Naive thymus-derived CD4-positive, alpha-beta T cell (primary cell): ENCODE measurements around the gene ADCYAP1. TPM values are rescaled to one million over a fixed set of nuclear protein-coding genes. Genes with fewer than 3 reads are reported as not detected.
"Not testable (repeated sequence)": the region's sequence is repeated elsewhere in the genome, so short reads cannot be mapped to it uniquely, and the experiment has no call there.

Experiments used
- ATAC-seq: fragments of 150-1000 bp; cut with Tn5 transposase; 2 replicates; pipeline ENCODE4 v1.10.0; 2021; ENCODE audit warnings: mild to moderate bottlenecking, moderate library complexity
- CTCF ChIA-PET: fragments of 350-600 bp; sonication (Branson Sonifier 250); formaldehyde crosslinking; loops from one replicate; lab custom pipeline; 2021; ENCODE audit warnings: antibody characterized with exemption; lab: Charles Lee
- POLR2A ChIA-PET: fragments of 350-600 bp; sonication (Branson Sonifier 250); formaldehyde crosslinking; loops from one replicate; lab custom pipeline; 2021; ENCODE audit warnings: antibody characterized with exemption, inconsistent platforms; lab: Charles Lee
- DNase-seq, 9 donors: peaks; one replicate each; pipeline versions ENCODE4 v3.0.0 to v3.0.0-alpha.2; 2020 to 2022; ENCODE audit warnings: mixed read lengths in 1 of 9
- H3K27ac ChIP-seq: one replicate; pipeline ENCODE4 v1.7.0; 2013; ENCODE audit warnings: mild to moderate bottlenecking, low read depth, low read length, moderate library complexity
- H3K27me3 ChIP-seq, 2 donors: one replicate each; pipeline ENCODE4 v1.7.0; 2013; ENCODE audit warnings: low read length in 2 of 2, mild to moderate bottlenecking in 2 of 2, moderate library complexity in 2 of 2; ENCODE audit not compliant: control insufficient read depth in 2 of 2, insufficient read depth in 2 of 2
- H3K36me3 ChIP-seq, 3 experiments: 1 replicate in 2 of 3; 2 replicates in 1 of 3; pipeline ENCODE4 v1.7.0; 2013; ENCODE audit warnings: low read length in 3 of 3, mild to moderate bottlenecking in 3 of 3, moderate library complexity in 1 of 3; ENCODE audit not compliant: insufficient read depth in 3 of 3, control insufficient read depth in 2 of 3
- H3K4me1 ChIP-seq, 2 donors: one replicate each; pipeline ENCODE4 v1.7.0; 2013; ENCODE audit warnings: low read length in 2 of 2, mild to moderate bottlenecking in 2 of 2, moderate library complexity in 1 of 2; ENCODE audit not compliant: control insufficient read depth in 2 of 2, insufficient read depth in 2 of 2
- H3K4me3 ChIP-seq: 2 replicates; pipeline ENCODE4 v1.7.0; 2013; ENCODE audit warnings: mild to moderate bottlenecking, low read length
- H3K9me3 ChIP-seq, 3 experiments: 1 replicate in 2 of 3; 2 replicates in 1 of 3; pipeline ENCODE4 v1.7.0; 2013; ENCODE audit warnings: low read length in 3 of 3; ENCODE audit not compliant: control insufficient read depth in 2 of 3
- H3K27ac Mint-ChIP-seq, 9 donors: one replicate each; pipeline ENCODE4 v1.8.0; 2020 to 2022; ENCODE audit warnings: mixed read lengths in 9 of 9, mild to moderate bottlenecking in 8 of 9, moderate library complexity in 5 of 9, inconsistent platforms in 2 of 9
- H3K27me3 Mint-ChIP-seq, 5 donors: one replicate each; pipeline ENCODE4 v1.8.0; 2021 to 2022; ENCODE audit warnings: mixed read lengths in 5 of 5, mild to moderate bottlenecking in 1 of 5
- H3K36me3 Mint-ChIP-seq, 5 donors: one replicate each; pipeline ENCODE4 v1.8.0; 2020 to 2022; ENCODE audit warnings: mixed read lengths in 5 of 5, mild to moderate bottlenecking in 3 of 5, inconsistent platforms in 1 of 5
- H3K4me1 Mint-ChIP-seq, 7 donors: one replicate each; pipeline ENCODE4 v1.8.0; 2020 to 2022; ENCODE audit warnings: mixed read lengths in 7 of 7, mild to moderate bottlenecking in 3 of 7, inconsistent platforms in 1 of 7
- H3K4me3 Mint-ChIP-seq, 10 donors: one replicate each; pipeline ENCODE4 v1.8.0; 2020 to 2022; ENCODE audit warnings: mild to moderate bottlenecking in 10 of 10, mixed read lengths in 10 of 10, moderate library complexity in 6 of 10, inconsistent platforms in 2 of 10
- H3K9me3 Mint-ChIP-seq, 11 donors: one replicate each; pipeline ENCODE4 v1.8.0; 2020 to 2022; ENCODE audit warnings: mixed read lengths in 11 of 11, mild to moderate bottlenecking in 4 of 11, inconsistent platforms in 1 of 11, moderate library complexity in 1 of 11
- intact Hi-C, 2 donors: fragments of 100-400 bp; cut with micrococcal nuclease; formaldehyde crosslinking; loops; one replicate each; pipeline ENCODE4 v1.15.1; 2023
- polyA plus RNA-seq, 2 donors: library from polyadenylated mRNA; unstranded; fragments of 300-500 nt; fragmentation: Illumina TruSeq; gene quantifications; one replicate each; pipeline ENCODE4 v1.2.3, GENCODE V29; 2021
- total RNA-seq, 6 experiments: library from RNA in 5 of 6; stranded (reverse) in 5 of 6; gene quantifications; 1 replicate in 5 of 6; 2 replicates in 1 of 6; pipeline ENCODE4 v1.2.3 and lab custom pipeline; 2021 to 2026

ADCYAP1 gene
- total RNA-seq (under 1 TPM in 2 of 5 experiments, not detected in 3; 0.34 TPM), polyA plus RNA-seq (not detected), total RNA-seq (lab: John Stamatoyannopoulos, UW) (not detected)

DNA sequence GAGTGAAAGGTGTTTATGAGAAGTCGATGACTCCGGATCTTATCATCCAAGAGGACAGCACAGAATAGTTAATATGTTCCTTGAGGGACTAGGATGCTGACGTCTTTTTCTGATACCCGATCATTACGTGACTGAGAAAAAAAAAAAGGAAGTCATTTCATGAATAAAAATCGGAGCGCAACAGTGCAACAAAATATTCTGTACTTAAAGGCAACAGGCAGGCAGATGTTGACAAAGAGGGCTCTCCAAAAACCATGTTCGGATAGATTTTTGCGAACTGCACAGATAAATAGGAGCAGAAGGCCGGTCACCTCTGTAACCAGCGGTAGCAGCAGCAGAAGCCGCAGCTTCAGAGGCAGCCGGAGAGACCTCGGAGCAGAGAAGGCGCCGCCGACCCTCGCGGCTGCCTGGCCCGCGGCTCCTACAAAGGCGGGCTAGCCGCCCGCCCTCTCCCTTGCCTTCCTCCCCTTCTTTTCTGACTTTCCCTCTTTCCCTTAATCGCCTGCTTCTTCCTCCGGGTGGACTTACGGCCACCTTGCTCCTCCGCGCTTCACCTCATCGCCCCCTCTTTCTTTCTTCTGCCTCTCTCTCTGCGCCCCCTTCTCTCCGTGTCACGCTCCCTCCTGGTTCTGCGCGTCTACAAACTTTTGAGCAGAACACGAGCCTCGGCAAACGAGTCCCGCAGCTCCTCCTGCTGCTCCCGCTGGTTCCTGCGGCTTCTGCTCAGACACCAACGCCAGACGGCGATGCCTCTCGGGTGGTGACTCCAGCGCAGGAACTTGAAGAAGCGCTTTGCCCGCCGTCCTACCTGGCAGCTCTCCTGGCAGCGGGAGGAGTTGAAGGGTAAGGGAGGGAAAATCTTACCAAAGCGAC is at the start of gene ADCYAP1:
Gene ADCYAP1 (plus strand): TSS at position 654 of the 873 bp plus-strand sequence. CDS start 516 bp downstream, outside the sequence.
- peaks cover 0 to 29% (median 9%) of the 10 kb centered on the region in 11 donors for H3K9me3 Mint-ChIP-seq
- peaks cover 0 to 10% (median 6%) of the 10 kb centered on the region in 5 donors for H3K36me3 Mint-ChIP-seq
- DNase-seq (no peak), ATAC-seq (no peak)
- Histone ChIP-seq H3K27ac (no peak within 1 kb of the TSS), H3K4me1 (peaks cover 5 to 22% of the 10 kb centered on the region in 2 donors), H3K36me3 (no peaks in the 10 kb centered on the region), H3K4me3 (no peak within 1 kb of the TSS), H3K9me3 (no peaks in the 10 kb centered on the region), H3K27me3 (peaks cover 0 to 27% of the 10 kb centered on the region in 2 donors)
- peaks cover 6 to 27% (median 17%) of the 10 kb centered on the region in 7 donors for H3K4me1 Mint-ChIP-seq
- ChIA-PET CTCF (no interaction called here), POLR2A (no interaction called here)
- peak within 1 kb of the TSS in 1 of 9 donors; percentile 76 for H3K27ac Mint-ChIP-seq
- intact Hi-C loops: no loop called here
- H3K27me3 Mint-ChIP-seq: peaks cover 67 to 77% (median 76%) of the 10 kb centered on the region in 5 donors
- H3K4me3 Mint-ChIP-seq: peak within 1 kb of the TSS in 9 of 10 donors; percentile 4 to 82 (median 58)

DNA sequence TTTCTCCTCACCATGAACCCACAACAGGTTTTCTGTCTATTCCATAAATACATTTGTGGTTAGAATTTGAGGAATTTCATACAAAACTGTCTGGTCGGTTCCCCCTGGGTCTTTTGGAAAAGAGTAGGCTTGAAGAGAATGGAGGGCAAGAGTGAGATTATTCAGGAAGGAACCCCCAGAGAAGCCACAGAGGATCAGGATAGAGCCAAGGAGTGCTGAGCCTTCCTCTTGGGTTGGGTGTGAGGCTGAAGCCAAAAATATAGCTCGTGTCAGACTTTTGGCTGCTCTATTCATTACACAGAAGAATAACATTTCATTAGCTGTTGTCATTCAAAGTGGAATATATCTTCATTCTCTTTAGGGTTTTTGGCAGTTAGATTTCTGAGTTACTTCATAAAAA is 46.7 kb upstream of the ADCYAP1 start:
- H3K9me3 ChIP-seq: no peaks in the 10 kb centered on the region
- H3K4me3 ChIP-seq: no peak overlapping the region
- no peaks in the 10 kb centered on the region for H3K36me3 ChIP-seq
- Mint-ChIP-seq H3K4me3 (no peak overlapping the region), H3K27me3 (peaks cover 5 to 21% (median 14%) of the 10 kb centered on the region in 5 donors), H3K36me3 (no peaks in the 10 kb centered on the region), H3K9me3 (no peaks in the 10 kb centered on the region), H3K4me1 (no peaks in the 10 kb centered on the region), H3K27ac (no peak overlapping the region)
- DNase-seq (no peak), ATAC-seq (no peak)
- H3K27me3 ChIP-seq: no peaks in the 10 kb centered on the region
- ChIA-PET CTCF (no interaction called here), POLR2A (no interaction called here)
- H3K4me1 ChIP-seq: no peaks in the 10 kb centered on the region
- intact Hi-C loops: no loop called here
- H3K27ac ChIP-seq: no peak overlapping the region

DNA sequence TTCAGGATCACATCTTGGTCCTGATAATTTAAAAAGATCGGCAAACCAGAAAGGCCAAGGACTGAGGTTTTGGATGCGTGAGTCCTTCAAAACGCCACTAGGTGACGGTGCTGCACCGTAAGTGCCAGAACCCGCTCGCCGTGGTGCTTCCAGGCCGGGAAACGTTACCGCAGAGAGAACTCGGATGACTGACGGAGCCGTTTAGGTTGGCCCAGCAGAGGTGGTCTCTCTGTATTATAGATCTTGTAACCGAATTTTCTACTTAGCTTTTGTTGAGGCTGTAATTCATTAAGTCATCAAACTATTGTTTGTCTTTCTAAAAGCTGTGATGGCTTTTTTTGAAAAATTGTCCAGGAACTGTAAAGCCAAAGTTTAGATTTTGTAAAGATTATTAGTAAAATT is 39.8 kb upstream of the ADCYAP1 start:
- Histone ChIP-seq H3K9me3 (no peaks in the 10 kb centered on the region), H3K4me1 (no peaks in the 10 kb centered on the region), H3K27ac (no peak overlapping the region), H3K36me3 (peaks cover 0 to 3% (median 0%) of the 10 kb centered on the region in 3 experiments), H3K4me3 (no peak overlapping the region), H3K27me3 (peaks cover 0 to 5% of the 10 kb centered on the region in 2 donors)
- DNase-seq (peak; percentile 18 to 59 (median 46)), ATAC-seq (peak; percentile 76)
- H3K4me3 Mint-ChIP-seq: peak overlapping the region in 2 of 10 donors; percentile 11 to 23
- H3K36me3 Mint-ChIP-seq: no peaks in the 10 kb centered on the region
- ChIA-PET POLR2A (no interaction called here), CTCF (interaction anchor here (0.7 to 1.6 kb wide), 3 partner anchors 97 to 1678 kb away, joined by 3 to 5 read pairs (median 3); no protein-coding TSS in a partner anchor)
- intact Hi-C loops: loop anchor here (1.0 to 10.0 kb wide), 8 partner anchors 96 to 1682 kb away; no protein-coding TSS in a partner anchor
- no peak overlapping the region for H3K27ac Mint-ChIP-seq
- H3K9me3 Mint-ChIP-seq: no peaks in the 10 kb centered on the region
- peaks cover 18 to 40% (median 20%) of the 10 kb centered on the region in 5 donors for H3K27me3 Mint-ChIP-seq
- peaks cover 3 to 6% (median 4%) of the 10 kb centered on the region in 7 donors for H3K4me1 Mint-ChIP-seq

DNA sequence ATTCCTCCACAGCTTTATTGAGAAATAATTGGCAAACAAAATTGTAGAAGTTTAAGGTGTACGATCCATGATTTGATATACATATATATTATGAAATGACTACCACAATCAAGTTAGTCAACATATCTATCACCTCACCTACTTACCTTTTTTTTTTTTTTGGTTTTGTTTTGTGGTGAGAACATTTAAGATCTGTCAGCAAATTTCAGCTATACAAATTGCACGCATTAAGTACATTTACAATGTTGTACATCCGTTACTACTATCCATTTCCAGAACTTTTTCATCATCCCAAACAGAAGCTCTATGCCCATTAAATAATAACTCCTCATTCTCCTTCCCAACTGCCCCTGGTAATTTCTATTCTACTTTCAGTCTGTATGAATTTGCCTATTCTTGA is 37.4 kb upstream of the ADCYAP1 start:
- ChIA-PET POLR2A (no interaction called here), CTCF (no interaction called here)
- H3K4me3 ChIP-seq: no peak overlapping the region
- Mint-ChIP-seq H3K4me1 (peaks cover 3 to 6% (median 4%) of the 10 kb centered on the region in 7 donors), H3K36me3 (peaks cover 0 to 4% (median 0%) of the 10 kb centered on the region in 5 donors), H3K9me3 (peaks cover 0 to 6% (median 0%) of the 10 kb centered on the region in 11 donors), H3K27ac (no peak overlapping the region), H3K27me3 (peaks cover 20 to 32% (median 26%) of the 10 kb centered on the region in 5 donors), H3K4me3 (no peak overlapping the region)
- H3K9me3 ChIP-seq: no peaks in the 10 kb centered on the region
- H3K27ac ChIP-seq: no peak overlapping the region
- H3K36me3 ChIP-seq: peaks cover 0 to 3% (median 0%) of the 10 kb centered on the region in 3 experiments
- peaks cover 0 to 5% of the 10 kb centered on the region in 2 donors for H3K27me3 ChIP-seq
- intact Hi-C loops: loop anchor here (5.0 to 10.0 kb wide), 3 partner anchors 718 to 1238 kb away; no protein-coding TSS in a partner anchor
- ATAC-seq: no peak
- DNase-seq: no peak
- no peaks in the 10 kb centered on the region for H3K4me1 ChIP-seq

DNA sequence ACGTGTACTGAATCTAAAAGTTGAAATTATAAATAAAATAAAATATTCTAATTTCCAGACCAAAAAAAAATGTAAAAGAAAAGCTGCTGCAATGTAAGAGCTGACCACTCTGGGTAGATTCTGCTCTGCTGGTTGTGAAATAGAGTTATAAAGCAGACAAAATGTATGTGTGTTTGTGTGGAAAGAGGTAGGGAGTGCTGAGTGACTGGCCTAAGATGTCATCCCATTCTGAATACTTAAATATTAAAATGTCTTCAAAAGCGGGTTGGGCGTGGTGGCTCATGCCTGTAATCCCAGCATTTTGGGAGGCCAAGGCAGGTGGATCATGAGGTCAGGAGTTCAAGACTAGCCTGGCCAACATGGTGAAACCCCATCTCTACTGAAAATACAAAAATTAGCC is 31.2 kb upstream of the ADCYAP1 start:
- H3K27ac ChIP-seq, ATAC-seq, H3K9me3 ChIP-seq, CTCF ChIA-PET, H3K36me3 Mint-ChIP-seq, DNase-seq, H3K27me3 ChIP-seq, POLR2A ChIA-PET, H3K4me1 ChIP-seq, H3K36me3 ChIP-seq, intact Hi-C loops: not testable (repeated sequence)
- peak overlapping the region; percentile 36 for H3K4me3 ChIP-seq
- Mint-ChIP-seq H3K4me3 (peak overlapping the region; percentile 29 to 79 (median 62)), H3K27me3 (peaks cover 0 to 25% (median 8%) of the 10 kb centered on the region in 5 donors), H3K4me1 (peaks cover 0 to 20% (median 12%) of the 10 kb centered on the region in 7 donors), H3K9me3 (peaks cover 0 to 21% (median 0%) of the 10 kb centered on the region in 11 donors), H3K27ac (peak overlapping the region in 3 of 9 donors; percentile 58 to 70 (median 62))

DNA sequence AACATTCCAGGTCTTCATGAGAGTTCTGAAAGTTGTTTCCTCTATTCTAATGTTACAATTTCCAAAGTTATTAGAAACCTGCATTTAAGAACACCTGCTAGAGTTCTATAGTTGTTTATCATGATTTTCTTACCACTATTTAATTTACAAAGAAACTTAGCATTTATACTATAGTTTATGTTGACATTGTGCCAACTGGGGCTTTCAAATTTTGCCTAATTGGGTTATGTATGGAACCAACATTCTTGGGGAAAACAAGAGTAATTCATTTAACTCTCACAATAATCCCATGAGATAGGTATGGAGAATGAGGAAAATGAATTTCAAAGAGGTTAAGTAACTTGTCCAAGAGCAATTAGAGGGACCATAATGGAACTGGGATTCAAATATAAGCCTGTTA is 28.8 kb upstream of the ADCYAP1 start:
- CTCF ChIA-PET: no interaction called here
- no peak overlapping the region for H3K4me3 Mint-ChIP-seq
- Histone ChIP-seq H3K27me3 (no peaks in the 10 kb centered on the region), H3K9me3 (no peaks in the 10 kb centered on the region), H3K4me3 (no peak overlapping the region), H3K4me1 (peaks cover 0 to 3% of the 10 kb centered on the region in 2 donors), H3K27ac (no peak overlapping the region), H3K36me3 (no peaks in the 10 kb centered on the region)
- no peak for DNase-seq
- POLR2A ChIA-PET: no interaction called here
- no peak for ATAC-seq
- intact Hi-C loops: no loop called here
- peaks cover 0 to 3% (median 0%) of the 10 kb centered on the region in 5 donors for H3K36me3 Mint-ChIP-seq
- peaks cover 0 to 20% (median 8%) of the 10 kb centered on the region in 5 donors for H3K27me3 Mint-ChIP-seq
- no peak overlapping the region for H3K27ac Mint-ChIP-seq
- peaks cover 0 to 21% (median 0%) of the 10 kb centered on the region in 11 donors for H3K9me3 Mint-ChIP-seq
- peaks cover 0 to 20% (median 12%) of the 10 kb centered on the region in 7 donors for H3K4me1 Mint-ChIP-seq
